ENCODE data around the gene PDSS2.
"Not testable (repeated sequence)": the region's sequence is repeated elsewhere in the genome, so short reads cannot be mapped to it uniquely, and the experiment has no call there.

The PDSS2 gene

DNA sequence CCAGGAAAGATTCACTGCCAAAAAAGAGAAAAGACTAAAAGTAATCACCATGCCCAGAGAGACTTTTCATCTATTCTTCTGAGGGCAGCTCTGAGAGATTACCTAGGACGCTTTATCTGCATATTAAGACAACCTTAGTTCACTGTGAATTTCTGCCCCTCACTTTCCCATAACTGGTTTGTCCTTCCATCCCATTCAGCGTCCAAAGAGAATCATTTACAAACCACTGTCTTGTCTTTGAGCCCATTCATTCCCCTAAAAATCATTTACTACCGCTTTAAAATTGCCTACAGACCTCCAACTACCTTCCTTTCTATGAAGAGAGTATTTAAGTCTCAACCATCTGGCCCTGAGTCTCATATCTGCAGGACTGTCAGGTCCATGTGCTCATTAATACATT is 149.0 kb downstream of the PDSS2 start:
- Histone ChIP-seq H3K14ac (ENCODE audit: low read length) (no peak overlapping the region), H3K4me2 (ENCODE audit: low read length) (no peak overlapping the region), H3K36me3 (ENCODE audit: control insufficient read depth in 1 of 2, insufficient read depth in 2 of 2, low read length in 2 of 2) (no peaks in the 10 kb centered on the region), H3K9me3 (ENCODE audit: insufficient read depth, low read depth, low read length) (no peaks in the 10 kb centered on the region), H4K12ac (ENCODE audit: low read depth, low read length) (no peak overlapping the region), H2AFZ (ENCODE audit: insufficient read depth, low read length, poor library complexity) (no peak overlapping the region), H2BK12ac (ENCODE audit: low read length) (no peak overlapping the region), H3K23ac (ENCODE audit: low read length) (no peak overlapping the region), H2BK5ac (ENCODE audit: low read depth, low read length, poor library complexity) (no peak overlapping the region), H4K8ac (ENCODE audit: low read depth, low read length) (no peak overlapping the region), H3K9ac (ENCODE audit: low read length) (no peak overlapping the region), H3K27ac (ENCODE audit: low read depth, low read length) (no peak overlapping the region), H2AK5ac (ENCODE audit: low read length) (no peak overlapping the region), H3K79me2 (ENCODE audit: control insufficient read depth, insufficient read depth, low read length, poor library complexity) (no peaks in the 10 kb centered on the region), H3K27me3 (ENCODE audit: insufficient read depth, low read length) (no peaks in the 10 kb centered on the region), H3K4me3 (ENCODE audit: low read depth, low read length) (no peak overlapping the region), H3K18ac (ENCODE audit: low read length) (no peak overlapping the region), H3K79me1 (ENCODE audit: low read length) (no peaks in the 10 kb centered on the region), H2BK120ac (ENCODE audit: insufficient read depth, low read length, poor library complexity) (no peak overlapping the region), H4K91ac (ENCODE audit: low read depth, low read length) (no peak overlapping the region), H3K4ac (ENCODE audit: low read depth, low read length) (no peak overlapping the region), H3K4me1 (ENCODE audit: control insufficient read depth in 1 of 2, insufficient read depth in 2 of 2, low read length in 2 of 2) (no peaks in the 10 kb centered on the region)
- no CpG with 5 or more reads among the region's 3 CpGs for WGBS (ENCODE audit: extremely low coverage, insufficient coverage, insufficient read length)
- DNase-seq, result no peak

DNA sequence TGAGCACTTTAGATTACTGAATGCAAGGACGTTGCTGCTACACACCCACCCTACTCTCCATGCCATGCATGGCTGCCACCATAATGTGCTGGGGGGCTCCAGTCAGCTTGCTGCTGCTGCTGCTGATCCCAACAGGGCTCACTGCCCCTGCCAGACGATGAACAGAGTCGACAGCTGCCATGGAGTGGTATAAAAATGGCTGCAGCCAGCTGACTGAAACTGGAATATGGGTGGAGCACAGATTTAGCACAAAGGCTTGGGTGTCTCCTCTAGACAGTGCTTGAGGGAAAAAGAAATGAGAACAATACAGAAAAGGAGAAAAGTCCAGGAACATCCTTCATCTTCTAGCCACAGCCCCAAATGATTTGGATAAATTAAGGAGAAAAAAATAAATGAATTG is 150.7 kb downstream of the PDSS2 start:
- no peaks in the 10 kb centered on the region for H3K36me3 ChIP-seq (ENCODE audit: control insufficient read depth in 1 of 2, insufficient read depth in 2 of 2, low read length in 2 of 2)
- H3K18ac ChIP-seq (ENCODE audit: low read length), result no peak overlapping the region
- no peak overlapping the region for H2BK12ac ChIP-seq (ENCODE audit: low read length)
- H3K4me1 ChIP-seq (ENCODE audit: control insufficient read depth in 1 of 2, insufficient read depth in 2 of 2, low read length in 2 of 2), result no peaks in the 10 kb centered on the region
- no peak overlapping the region for H3K9ac ChIP-seq (ENCODE audit: low read length)
- no peak overlapping the region for H3K4me3 ChIP-seq (ENCODE audit: low read depth, low read length)
- no peak overlapping the region for H3K27ac ChIP-seq (ENCODE audit: low read depth, low read length)
- no peak overlapping the region for H2AFZ ChIP-seq (ENCODE audit: insufficient read depth, low read length, poor library complexity)
- WGBS (ENCODE audit: extremely low coverage, insufficient coverage, insufficient read length), result no CpG with 5 or more reads among the region's 3 CpGs
- H3K4ac ChIP-seq (ENCODE audit: low read depth, low read length), result no peak overlapping the region
- H4K91ac ChIP-seq (ENCODE audit: low read depth, low read length), result no peak overlapping the region
- H3K14ac ChIP-seq (ENCODE audit: low read length), result no peak overlapping the region
- H3K23ac ChIP-seq (ENCODE audit: low read length), result no peak overlapping the region
- H4K8ac ChIP-seq (ENCODE audit: low read depth, low read length), result no peak overlapping the region
- H4K12ac ChIP-seq (ENCODE audit: low read depth, low read length), result no peak overlapping the region
- no peak overlapping the region for H2BK120ac ChIP-seq (ENCODE audit: insufficient read depth, low read length, poor library complexity)
- no peaks in the 10 kb centered on the region for H3K27me3 ChIP-seq (ENCODE audit: insufficient read depth, low read length)
- no peak overlapping the region for H2BK5ac ChIP-seq (ENCODE audit: low read depth, low read length, poor library complexity)
- H2AK5ac ChIP-seq (ENCODE audit: low read length), result no peak overlapping the region
- H3K79me1 ChIP-seq (ENCODE audit: low read length), result no peaks in the 10 kb centered on the region
- H3K79me2 ChIP-seq (ENCODE audit: control insufficient read depth, insufficient read depth, low read length, poor library complexity), result no peaks in the 10 kb centered on the region
- no peak for DNase-seq
- no peaks in the 10 kb centered on the region for H3K9me3 ChIP-seq (ENCODE audit: insufficient read depth, low read depth, low read length)
- H3K4me2 ChIP-seq (ENCODE audit: low read length), result no peak overlapping the region

DNA sequence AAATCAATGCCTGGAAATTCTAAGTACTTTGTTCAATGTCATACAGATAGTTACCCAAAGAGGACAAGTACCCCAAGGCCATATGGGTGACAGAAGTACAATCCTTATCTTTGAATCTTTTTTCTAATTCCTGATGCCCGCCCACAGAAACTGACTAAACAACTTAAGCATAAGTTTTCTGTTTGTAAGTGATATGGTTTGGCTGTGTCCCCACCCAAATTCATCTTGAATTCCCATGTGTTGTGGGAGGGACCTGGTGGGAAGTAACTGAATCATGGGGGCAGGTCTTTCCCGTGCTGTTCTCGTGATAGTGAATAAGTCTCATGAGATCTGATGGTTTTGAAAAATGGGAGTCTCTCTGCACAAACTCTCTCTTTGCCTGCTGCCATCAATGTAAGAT is 153.4 kb downstream of the PDSS2 start:
- WGBS (ENCODE audit: extremely low coverage, insufficient coverage, insufficient read length), result no CpG with 5 or more reads among the region's 3 CpGs
- not testable (repeated sequence) for H3K4me2 ChIP-seq (ENCODE audit: low read length); H3K4ac ChIP-seq (ENCODE audit: low read depth, low read length); H2AK5ac ChIP-seq (ENCODE audit: low read length); H3K27ac ChIP-seq (ENCODE audit: low read depth, low read length); H3K14ac ChIP-seq (ENCODE audit: low read length); H2BK120ac ChIP-seq (ENCODE audit: insufficient read depth, low read length, poor library complexity); H3K23ac ChIP-seq (ENCODE audit: low read length); H3K27me3 ChIP-seq (ENCODE audit: insufficient read depth, low read length); DNase-seq; H2BK12ac ChIP-seq (ENCODE audit: low read length); H4K12ac ChIP-seq (ENCODE audit: low read depth, low read length); H3K79me2 ChIP-seq (ENCODE audit: control insufficient read depth, insufficient read depth, low read length, poor library complexity); H3K4me3 ChIP-seq (ENCODE audit: low read depth, low read length); H3K79me1 ChIP-seq (ENCODE audit: low read length); H4K91ac ChIP-seq (ENCODE audit: low read depth, low read length); H2BK5ac ChIP-seq (ENCODE audit: low read depth, low read length, poor library complexity); H3K36me3 ChIP-seq (ENCODE audit: control insufficient read depth in 1 of 2, insufficient read depth in 2 of 2, low read length in 2 of 2); H3K9ac ChIP-seq (ENCODE audit: low read length); H4K8ac ChIP-seq (ENCODE audit: low read depth, low read length); H3K9me3 ChIP-seq (ENCODE audit: insufficient read depth, low read depth, low read length); H2AFZ ChIP-seq (ENCODE audit: insufficient read depth, low read length, poor library complexity); H3K18ac ChIP-seq (ENCODE audit: low read length); H3K4me1 ChIP-seq (ENCODE audit: control insufficient read depth in 1 of 2, insufficient read depth in 2 of 2, low read length in 2 of 2)

DNA sequence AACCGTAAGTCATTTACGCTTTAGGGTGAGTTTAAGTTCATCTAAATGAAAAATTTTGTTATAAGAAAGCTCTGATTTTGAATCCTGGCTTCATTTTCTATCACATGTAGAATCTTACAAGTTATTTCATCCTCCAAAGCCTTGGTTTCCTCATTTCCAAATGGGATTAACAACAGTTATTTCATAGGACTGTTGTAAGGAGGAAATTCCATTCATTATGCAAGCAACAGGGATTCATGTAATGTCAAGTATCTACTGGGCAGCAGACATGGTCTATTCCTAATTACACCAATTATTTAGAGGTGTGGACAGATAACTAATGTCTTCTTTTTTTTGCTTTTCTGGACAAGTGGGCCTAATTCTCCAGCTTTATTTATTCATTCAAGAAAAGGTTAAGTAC is 154.0 kb downstream of the PDSS2 start:
- H3K36me3 ChIP-seq (ENCODE audit: control insufficient read depth in 1 of 2, insufficient read depth in 2 of 2, low read length in 2 of 2), result no peaks in the 10 kb centered on the region
- no CpG with 5 or more reads among the region's 2 CpGs for WGBS (ENCODE audit: extremely low coverage, insufficient coverage, insufficient read length)
- H2BK12ac ChIP-seq (ENCODE audit: low read length), result no peak overlapping the region
- no peak overlapping the region for H3K14ac ChIP-seq (ENCODE audit: low read length)
- H4K12ac ChIP-seq (ENCODE audit: low read depth, low read length), result no peak overlapping the region
- no peak overlapping the region for H2AK5ac ChIP-seq (ENCODE audit: low read length)
- H3K27ac ChIP-seq (ENCODE audit: low read depth, low read length), result no peak overlapping the region
- H3K79me2 ChIP-seq (ENCODE audit: control insufficient read depth, insufficient read depth, low read length, poor library complexity), result no peaks in the 10 kb centered on the region
- H3K23ac ChIP-seq (ENCODE audit: low read length), result no peak overlapping the region
- H3K9me3 ChIP-seq (ENCODE audit: insufficient read depth, low read depth, low read length), result no peaks in the 10 kb centered on the region
- DNase-seq, result peak; percentile 7 to 77
- no peak overlapping the region for H3K9ac ChIP-seq (ENCODE audit: low read length)
- H3K4me3 ChIP-seq (ENCODE audit: low read depth, low read length), result no peak overlapping the region
- H3K27me3 ChIP-seq (ENCODE audit: insufficient read depth, low read length), result no peaks in the 10 kb centered on the region
- H3K4ac ChIP-seq (ENCODE audit: low read depth, low read length), result no peak overlapping the region
- no peak overlapping the region for H3K4me2 ChIP-seq (ENCODE audit: low read length)
- H3K79me1 ChIP-seq (ENCODE audit: low read length), result no peaks in the 10 kb centered on the region
- H2AFZ ChIP-seq (ENCODE audit: insufficient read depth, low read length, poor library complexity), result no peak overlapping the region
- no peak overlapping the region for H4K91ac ChIP-seq (ENCODE audit: low read depth, low read length)
- H3K4me1 ChIP-seq (ENCODE audit: control insufficient read depth in 1 of 2, insufficient read depth in 2 of 2, low read length in 2 of 2), result no peaks in the 10 kb centered on the region
- H2BK5ac ChIP-seq (ENCODE audit: low read depth, low read length, poor library complexity), result no peak overlapping the region
- H2BK120ac ChIP-seq (ENCODE audit: insufficient read depth, low read length, poor library complexity), result no peak overlapping the region
- H4K8ac ChIP-seq (ENCODE audit: low read depth, low read length), result no peak overlapping the region
- H3K18ac ChIP-seq (ENCODE audit: low read length), result no peak overlapping the region
